HL-60 (cell line): ENCODE measurements around the gene TNFAIP8L3.

Source experiments
- CTCF ChIP-seq: IDR thresholded peaks from one replicate; pipeline ENCODE4 v1.5.1; 2011; ENCODE audit warnings: low read length, control low read depth, inconsistent platforms; ENCODE audit not compliant: insufficient read depth
- POLR2AphosphoS5 ChIP-seq: IDR thresholded peaks from 2 replicates; pipeline ENCODE4 v1.6.1; 2012; ENCODE audit warnings: low read depth
- REST ChIP-seq: IDR thresholded peaks from 2 replicates; pipeline ENCODE4 v1.6.1; 2012; ENCODE audit warnings: low read depth; ENCODE audit not compliant: insufficient replicate concordance
- SPI1 ChIP-seq: IDR thresholded peaks from 2 replicates; pipeline ENCODE4 v1.6.1; 2012; ENCODE audit warnings: low read depth, mild to moderate bottlenecking, borderline replicate concordance

- TF ChIP-seq POLR2AphosphoS5, result no peak
- TF ChIP-seq CTCF, result no peak
- no peak for TF ChIP-seq REST
- TF ChIP-seq SPI1, result peak; percentile 81
These were observed 26.4 kb upstream of the TNFAIP8L3 start for GRCh38 chr15:51121118-51121517.
